Mucosa of stomach (tissue), 1 donor: ENCODE measurements around the gene C16orf54.
"Not testable (repeated sequence)": the region's sequence is repeated elsewhere in the genome, so short reads cannot be mapped to it uniquely, and the experiment has no call there.

ENCODE experiments used
- H3K27me3 ChIP-seq: one replicate; pipeline ENCODE4 v1.7.0; 2013; ENCODE audit warnings: mild to moderate bottlenecking, low read length; ENCODE audit not compliant: control insufficient read depth, insufficient read depth
- H3K36me3 ChIP-seq: one replicate; pipeline ENCODE4 v1.7.0; 2013; ENCODE audit warnings: low read length; ENCODE audit not compliant: control insufficient read depth, insufficient read depth
- H3K4me1 ChIP-seq: one replicate; pipeline ENCODE4 v1.7.0; 2013; ENCODE audit warnings: mild to moderate bottlenecking, low read length; ENCODE audit not compliant: control insufficient read depth, insufficient read depth
- H3K4me3 ChIP-seq: one replicate; pipeline ENCODE4 v1.7.0; 2013; ENCODE audit warnings: low read length
- H3K9ac ChIP-seq: one replicate; pipeline ENCODE4 v1.7.0; 2013; ENCODE audit warnings: mild to moderate bottlenecking, low read length, moderate library complexity
- H3K9me3 ChIP-seq: one replicate; pipeline ENCODE4 v1.7.0; 2013; ENCODE audit warnings: mild to moderate bottlenecking, low read length, moderate library complexity; ENCODE audit not compliant: control insufficient read depth
- donor health status: Pancreatic carcinoma.

The C16orf54 gene

DNA sequence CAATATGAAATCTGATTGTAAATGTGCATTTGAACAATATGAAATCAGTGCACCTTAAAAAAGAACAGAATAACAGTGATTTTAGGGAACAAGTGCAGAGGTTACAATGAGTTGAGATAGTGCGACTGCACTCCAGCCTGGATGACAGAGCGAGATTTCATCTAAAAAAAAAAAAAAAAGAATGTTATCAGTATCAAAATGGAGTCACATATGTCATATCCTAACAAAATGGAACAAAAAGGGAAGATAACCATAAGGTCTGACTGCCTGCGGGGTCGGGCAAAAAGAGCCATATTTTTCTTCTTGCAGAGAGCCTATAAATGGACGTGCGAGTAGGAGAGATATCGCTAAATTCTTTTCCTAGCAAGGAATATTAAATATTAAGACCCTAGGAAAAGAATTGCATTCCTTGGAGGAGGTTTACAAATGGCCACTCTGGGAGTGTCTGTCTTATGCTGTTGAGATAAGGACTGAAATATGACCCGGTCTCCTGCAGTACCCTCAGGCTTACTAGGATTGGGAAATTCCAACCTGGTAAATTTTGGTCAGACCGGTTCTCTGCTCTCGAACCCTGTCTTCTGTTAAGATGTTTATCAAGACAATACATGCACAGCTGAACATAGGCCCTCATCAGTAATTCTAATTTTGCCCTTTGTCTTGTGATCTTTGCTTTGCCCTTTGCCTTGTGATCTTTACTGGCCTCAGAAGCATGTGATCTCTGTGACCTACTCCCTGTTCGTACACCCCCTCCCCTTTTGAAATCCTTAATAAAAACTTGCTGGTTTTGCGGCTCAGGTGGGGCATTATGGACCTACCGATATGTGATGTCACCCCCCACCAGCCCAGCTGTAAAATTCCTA is 37.5 kb upstream of the C16orf54 start:
- H3K36me3 ChIP-seq, H3K4me1 ChIP-seq, H3K4me3 ChIP-seq, H3K9ac ChIP-seq, H3K9me3 ChIP-seq, H3K27me3 ChIP-seq: not testable (repeated sequence)

DNA sequence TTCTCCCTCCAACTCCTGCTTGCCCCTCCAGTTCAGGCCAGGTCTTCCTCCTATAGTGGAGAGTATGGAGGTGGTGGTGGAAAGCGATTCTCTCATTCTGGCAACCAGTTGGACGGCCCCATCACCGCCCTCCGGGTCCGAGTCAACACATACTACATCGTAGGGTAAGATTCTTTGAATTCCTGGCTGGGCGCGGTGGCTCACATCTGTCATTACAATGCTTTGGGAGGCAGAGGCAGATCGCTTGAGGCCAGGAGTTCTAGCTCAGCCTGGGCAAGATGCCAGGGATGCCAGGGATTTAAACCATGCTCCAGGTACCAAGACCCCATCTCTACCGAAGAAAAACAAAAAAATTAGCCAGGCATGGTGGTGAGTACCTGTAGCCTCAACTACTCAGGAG is 33.7 kb upstream of the C16orf54 start:
- Histone ChIP-seq H3K4me3 (no peak overlapping the region), H3K27me3 (no peaks in the 10 kb centered on the region), H3K36me3 (no peaks in the 10 kb centered on the region), H3K4me1 (peaks cover 7% of the 10 kb centered on the region), H3K9me3 (no peaks in the 10 kb centered on the region), H3K9ac (no peak overlapping the region)

DNA sequence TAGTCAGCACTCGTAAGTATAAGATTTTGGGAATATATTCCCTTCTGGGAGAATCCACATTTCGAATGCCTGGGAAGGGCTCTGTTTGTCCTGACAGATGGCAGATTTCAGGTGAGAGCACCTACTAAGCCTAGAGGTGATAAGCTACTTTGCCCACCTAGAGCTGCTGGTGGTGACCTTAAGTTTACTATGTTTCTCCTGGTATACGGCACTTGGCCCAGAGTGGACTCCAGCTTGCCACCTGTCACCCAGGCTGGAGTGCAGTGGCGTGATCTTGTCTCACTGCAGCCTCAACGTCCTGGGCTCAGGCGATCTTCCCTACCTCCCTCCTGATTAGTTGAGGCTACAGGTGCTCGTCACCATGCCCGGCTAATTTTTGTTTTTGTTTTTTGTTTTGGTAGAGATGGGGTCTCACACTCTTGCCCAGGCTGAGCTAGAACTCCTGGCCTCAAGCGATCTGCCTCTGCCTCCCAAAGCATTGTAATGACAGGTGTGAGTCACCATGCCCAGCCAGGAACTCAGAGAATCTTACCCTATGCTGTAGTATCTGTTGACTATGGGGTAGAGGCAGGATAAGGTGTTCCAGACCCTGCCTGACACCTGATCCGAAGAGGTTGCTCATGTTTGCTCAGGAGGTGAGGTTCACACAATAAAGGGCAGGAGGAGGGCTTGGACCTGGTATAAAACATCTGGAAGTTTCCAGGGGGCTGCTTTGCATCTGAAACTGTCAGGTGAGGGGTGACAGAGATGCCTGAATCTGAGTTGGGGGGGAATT is 32.0 kb upstream of the C16orf54 start, which contains the start of gene ZG16:
TSS of gene ZG16 (plus strand) at position 681 of the 775 bp plus-strand sequence. CDS start 1,011 bp downstream, outside the sequence.
- Histone ChIP-seq H3K27me3 (no peaks in the 10 kb centered on the region), H3K36me3 (no peaks in the 10 kb centered on the region), H3K4me1 (peaks cover 7% of the 10 kb centered on the region), H3K9me3 (no peaks in the 10 kb centered on the region), H3K9ac (no peak within 1 kb of the TSS), H3K4me3 (no peak within 1 kb of the TSS)

DNA sequence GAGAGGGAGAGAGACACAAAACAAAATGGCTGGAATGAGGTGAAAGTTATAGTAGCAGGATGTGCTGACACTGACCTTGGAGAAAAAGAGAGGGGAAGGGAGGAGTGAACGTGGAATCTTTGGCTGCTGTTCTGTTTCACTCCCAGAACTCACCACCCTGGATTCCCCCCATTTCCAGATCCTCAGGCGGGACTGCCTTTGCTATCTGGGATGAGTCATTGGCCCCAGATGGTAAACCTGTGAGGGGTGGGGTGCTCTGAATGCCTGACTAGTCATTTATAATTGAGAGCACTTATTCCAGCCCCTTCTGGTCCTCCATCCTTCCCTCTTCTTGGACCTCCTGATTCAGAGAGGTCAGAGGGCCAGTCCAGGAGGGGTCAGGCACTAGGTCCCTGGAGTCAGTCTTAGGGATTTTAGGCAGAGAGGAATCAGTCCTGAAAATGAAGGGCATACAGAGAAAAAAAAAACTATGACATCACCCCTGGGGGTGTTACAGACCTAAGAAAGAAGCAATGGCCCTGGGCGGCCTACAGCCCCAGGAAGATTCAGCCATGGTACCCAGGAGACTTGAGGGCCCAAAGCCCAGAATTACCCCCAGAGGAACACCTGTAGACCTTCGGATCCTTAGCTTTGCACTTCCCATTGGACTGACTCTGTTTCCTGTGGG is 30.1 kb upstream of the C16orf54 start:
- no peak overlapping the region for H3K4me3 ChIP-seq
- H3K4me1 ChIP-seq, result peaks cover 7% of the 10 kb centered on the region
- no peaks in the 10 kb centered on the region for H3K9me3 ChIP-seq
- H3K27me3 ChIP-seq, result no peaks in the 10 kb centered on the region
- no peaks in the 10 kb centered on the region for H3K36me3 ChIP-seq
- H3K9ac ChIP-seq, result no peak overlapping the region

DNA sequence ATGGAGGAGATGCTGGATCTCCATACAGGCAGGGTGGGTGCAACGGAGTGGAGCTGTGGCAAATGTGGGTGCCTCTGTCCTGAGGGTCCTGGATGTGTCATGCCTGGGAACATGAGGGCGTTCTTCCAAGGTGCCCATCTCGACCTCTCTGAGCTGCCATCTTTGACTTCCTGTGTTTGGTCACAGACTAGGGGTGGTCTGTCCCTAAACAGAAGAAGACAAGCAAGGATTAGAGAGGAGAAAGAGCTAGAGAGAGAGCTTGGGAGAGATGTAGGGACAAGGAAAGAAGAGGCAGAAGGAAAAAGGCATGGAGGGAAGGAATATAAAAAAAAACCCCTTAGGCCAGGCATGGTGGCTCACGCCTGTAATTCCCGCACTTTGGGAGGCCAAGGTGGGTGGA is 28.9 kb upstream of the C16orf54 start:
- Histone ChIP-seq H3K27me3 (no peaks in the 10 kb centered on the region), H3K9me3 (no peaks in the 10 kb centered on the region), H3K4me3 (no peak overlapping the region), H3K9ac (no peak overlapping the region), H3K4me1 (peaks cover 12% of the 10 kb centered on the region), H3K36me3 (no peaks in the 10 kb centered on the region)

DNA sequence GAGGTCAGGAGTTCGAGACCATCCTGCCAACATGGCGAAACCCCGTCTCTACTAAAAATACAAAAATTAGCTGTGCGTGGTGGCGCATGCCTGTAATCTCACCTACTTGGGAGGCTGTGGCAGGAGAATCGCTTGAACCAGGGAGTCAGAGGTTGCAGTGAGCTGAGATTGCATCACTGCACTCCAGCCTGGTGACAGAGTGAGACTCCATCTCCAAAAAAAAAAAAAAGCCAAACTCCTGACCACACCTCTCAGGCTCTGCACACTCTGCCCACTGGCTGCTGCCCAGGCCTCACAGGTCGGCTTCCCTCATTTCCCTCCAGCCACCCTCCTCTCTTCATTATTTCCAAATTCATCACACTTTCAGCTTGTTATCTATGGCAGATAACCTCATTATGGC is 26.5 kb upstream of the C16orf54 start:
- H3K4me1 ChIP-seq, H3K27me3 ChIP-seq, H3K9ac ChIP-seq, H3K36me3 ChIP-seq, H3K4me3 ChIP-seq, H3K9me3 ChIP-seq: not testable (repeated sequence)

DNA sequence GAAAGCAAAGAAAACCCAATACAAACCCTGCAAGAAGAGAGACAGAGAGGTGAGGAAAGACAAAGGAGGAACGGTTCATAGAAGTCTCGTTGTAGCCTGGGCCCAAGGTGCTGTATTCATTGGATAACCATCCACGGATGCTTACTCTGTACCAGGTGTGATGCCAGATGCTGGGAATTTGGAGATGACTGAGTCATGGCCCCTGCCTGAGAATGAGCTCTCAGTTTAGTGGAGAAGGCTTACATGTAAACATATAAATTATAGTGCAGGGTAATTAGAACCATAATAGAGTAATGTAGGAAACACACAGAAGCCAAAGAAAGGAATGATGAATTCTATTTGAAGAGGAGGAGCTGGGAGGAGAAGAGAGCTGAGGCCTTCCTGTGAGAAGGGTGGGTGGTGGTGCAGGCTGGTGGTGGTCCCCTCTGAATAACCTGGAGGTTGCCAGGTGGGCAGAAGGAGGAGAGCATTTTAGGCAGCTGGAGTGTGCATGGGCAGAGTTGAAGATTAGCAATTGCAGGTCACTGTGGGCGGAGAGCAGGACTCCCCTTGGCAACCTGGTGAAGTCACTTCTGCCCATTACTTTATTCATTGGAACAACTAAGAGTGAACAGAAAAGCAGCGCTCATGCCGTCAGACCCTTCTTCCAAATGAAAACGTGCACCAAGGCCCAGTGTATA is 24.6 kb upstream of the C16orf54 start:
- Histone ChIP-seq H3K9me3 (no peaks in the 10 kb centered on the region), H3K4me3 (no peak overlapping the region), H3K4me1 (peaks cover 10% of the 10 kb centered on the region), H3K9ac (no peak overlapping the region), H3K36me3 (no peaks in the 10 kb centered on the region), H3K27me3 (no peaks in the 10 kb centered on the region)

DNA sequence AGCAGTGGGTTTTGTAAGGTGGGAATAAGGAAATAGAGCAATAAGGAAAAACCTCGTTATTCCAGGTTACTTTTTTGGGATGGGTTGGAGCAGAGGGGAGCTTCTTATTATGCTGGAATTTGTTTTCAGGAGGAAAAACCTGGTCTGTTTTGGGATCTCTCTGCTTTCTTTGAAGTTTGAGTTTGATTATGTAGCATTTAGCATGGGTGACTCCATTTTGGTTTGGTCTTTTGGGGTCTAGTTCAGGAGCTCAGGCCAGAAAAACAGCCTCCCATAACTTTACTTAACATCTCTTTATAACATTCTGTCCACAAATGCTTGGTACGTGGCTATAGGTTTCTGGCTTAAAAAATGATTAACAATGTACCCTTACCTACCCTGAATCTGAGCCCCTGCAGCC is 23.7 kb upstream of the C16orf54 start:
- Histone ChIP-seq H3K27me3 (no peaks in the 10 kb centered on the region), H3K36me3 (no peaks in the 10 kb centered on the region), H3K9me3 (no peaks in the 10 kb centered on the region), H3K9ac (no peak overlapping the region), H3K4me3 (no peak overlapping the region), H3K4me1 (peaks cover 16% of the 10 kb centered on the region)

DNA sequence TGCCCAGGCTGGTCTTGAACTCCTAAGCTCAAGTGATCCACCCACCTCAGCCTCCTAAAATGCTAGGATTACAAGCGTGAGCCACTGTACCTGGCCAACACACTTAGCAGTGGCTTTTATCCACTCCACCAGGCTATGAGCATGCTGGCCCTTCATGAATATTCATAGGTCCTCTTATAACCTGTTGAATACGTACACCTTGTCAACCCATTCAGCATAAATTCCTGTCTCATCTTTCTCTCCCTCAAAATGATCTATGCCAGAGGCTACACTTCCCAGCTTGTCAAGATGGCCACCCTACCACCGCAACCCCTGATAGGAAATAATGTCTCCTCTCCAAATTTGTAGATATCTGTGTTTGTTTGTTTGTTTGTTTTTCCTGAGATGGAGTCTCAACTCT is 21.3 kb upstream of the C16orf54 start:
- no peaks in the 10 kb centered on the region for H3K36me3 ChIP-seq
- H3K9ac ChIP-seq, result no peak overlapping the region
- H3K4me1 ChIP-seq, result peaks cover 17% of the 10 kb centered on the region
- no peaks in the 10 kb centered on the region for H3K27me3 ChIP-seq
- no peaks in the 10 kb centered on the region for H3K9me3 ChIP-seq
- no peak overlapping the region for H3K4me3 ChIP-seq

DNA sequence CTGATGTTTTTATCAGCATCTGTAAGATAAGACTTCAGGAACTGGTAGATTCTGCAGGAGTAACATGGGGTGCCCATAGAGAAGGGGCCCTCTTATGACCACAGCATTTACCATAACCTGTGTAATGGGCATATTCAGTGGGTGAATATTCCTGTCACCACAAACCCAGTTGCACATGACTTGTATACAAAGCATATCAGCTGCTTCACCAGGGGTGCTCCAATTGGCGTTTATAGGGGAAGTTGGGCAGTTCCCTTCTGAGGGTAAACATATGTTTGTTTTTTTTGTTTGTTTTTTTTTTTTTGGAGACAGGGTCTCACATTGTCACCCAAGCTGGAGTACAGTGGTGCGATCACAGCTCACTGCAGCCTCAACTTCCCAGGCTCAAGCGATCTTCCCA is 20.8 kb upstream of the C16orf54 start:
- Histone ChIP-seq H3K36me3 (no peaks in the 10 kb centered on the region), H3K4me3 (no peak overlapping the region), H3K9ac (no peak overlapping the region), H3K9me3 (no peaks in the 10 kb centered on the region), H3K4me1 (peaks cover 17% of the 10 kb centered on the region), H3K27me3 (no peaks in the 10 kb centered on the region)

DNA sequence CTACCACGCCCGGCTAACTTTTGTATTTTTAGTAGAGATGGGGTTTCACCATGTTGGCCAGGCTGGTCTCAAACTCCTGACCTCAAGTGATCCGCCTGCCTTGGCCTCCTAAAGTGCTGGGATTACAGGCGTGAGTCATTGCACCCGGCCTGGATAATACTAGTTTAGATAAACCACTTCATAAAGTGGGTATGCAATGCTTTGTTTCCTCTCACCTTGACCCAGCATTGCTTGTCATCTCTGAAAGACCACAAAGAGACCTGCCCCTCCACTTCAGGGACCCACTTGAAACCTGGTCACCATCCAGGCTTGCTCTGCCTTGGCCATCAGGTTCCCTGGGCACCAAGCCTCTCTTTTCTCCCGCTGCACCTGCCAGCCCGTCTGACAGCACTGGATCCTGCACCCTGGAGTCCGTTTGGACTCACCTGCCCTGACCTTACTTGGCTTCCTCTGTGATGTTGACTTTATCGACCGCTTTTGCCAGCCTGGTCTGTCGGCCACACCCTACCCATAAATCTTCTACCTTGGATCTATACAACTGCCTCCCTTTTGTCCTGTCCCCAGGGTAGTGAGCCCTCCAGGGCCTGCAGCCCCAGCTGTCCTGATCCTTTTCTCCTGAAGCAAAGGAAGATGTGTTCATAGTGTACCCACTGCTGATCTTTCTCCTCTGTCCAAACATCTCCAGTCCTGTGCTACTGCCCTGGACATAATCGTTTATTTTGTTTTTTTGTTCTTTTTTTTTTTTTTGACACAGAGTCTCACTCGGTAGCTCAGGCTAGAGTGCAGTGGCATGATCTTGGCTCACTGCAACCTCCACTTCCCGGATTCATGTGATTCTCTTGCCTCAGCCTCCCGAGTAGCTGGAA is 19.6 kb upstream of the C16orf54 start:
- no peaks in the 10 kb centered on the region for H3K36me3 ChIP-seq
- H3K4me3 ChIP-seq, result no peak overlapping the region
- no peaks in the 10 kb centered on the region for H3K27me3 ChIP-seq
- H3K9ac ChIP-seq, result no peak overlapping the region
- H3K9me3 ChIP-seq, result no peaks in the 10 kb centered on the region
- peaks cover 15% of the 10 kb centered on the region for H3K4me1 ChIP-seq
